ENCODE measurements around the gene RAI1.

The RAI1 gene

GRCh38 chr17:17800504-17801021, 119.3 kb downstream of the RAI1 start:
- no peak overlapping the region for H3K27ac ChIP-seq
- TF ChIP-seq, protein P1, sequence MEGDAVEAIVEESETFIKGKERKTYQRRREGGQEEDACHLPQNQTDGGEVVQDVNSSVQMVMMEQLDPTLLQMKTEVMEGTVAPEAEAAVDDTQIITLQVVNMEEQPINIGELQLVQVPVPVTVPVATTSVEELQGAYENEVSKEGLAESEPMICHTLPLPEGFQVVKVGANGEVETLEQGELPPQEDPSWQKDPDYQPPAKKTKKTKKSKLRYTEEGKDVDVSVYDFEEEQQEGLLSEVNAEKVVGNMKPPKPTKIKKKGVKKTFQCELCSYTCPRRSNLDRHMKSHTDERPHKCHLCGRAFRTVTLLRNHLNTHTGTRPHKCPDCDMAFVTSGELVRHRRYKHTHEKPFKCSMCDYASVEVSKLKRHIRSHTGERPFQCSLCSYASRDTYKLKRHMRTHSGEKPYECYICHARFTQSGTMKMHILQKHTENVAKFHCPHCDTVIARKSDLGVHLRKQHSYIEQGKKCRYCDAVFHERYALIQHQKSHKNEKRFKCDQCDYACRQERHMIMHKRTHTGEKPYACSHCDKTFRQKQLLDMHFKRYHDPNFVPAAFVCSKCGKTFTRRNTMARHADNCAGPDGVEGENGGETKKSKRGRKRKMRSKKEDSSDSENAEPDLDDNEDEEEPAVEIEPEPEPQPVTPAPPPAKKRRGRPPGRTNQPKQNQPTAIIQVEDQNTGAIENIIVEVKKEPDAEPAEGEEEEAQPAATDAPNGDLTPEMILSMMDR (IDR thresholded peaks at IDR 0.05), result no peak
- H3K4me1 ChIP-seq, result peaks cover 0 to 5% (median 0%) of the 10 kb centered on the region in 4 donors
- H3K4me3 ChIP-seq, result no peak overlapping the region
- no peaks in the 10 kb centered on the region for H3K27me3 ChIP-seq
- no peak for DNase-seq
- intact Hi-C loops (cut with DNase I; ENCODE audit: low total_unique reads), result loop anchor here (10.0 kb wide), 1 partner anchor 224 kb away; no protein-coding TSS in a partner anchor
- H3K9me3 ChIP-seq, result no peaks in the 10 kb centered on the region
- H3K36me3 ChIP-seq, result peaks cover 14 to 81% (median 24%) of the 10 kb centered on the region in 3 donors

GRCh38 chr17:17801800-17802481, 120.7 kb downstream of the RAI1 start:
- DNase-seq, result no peak
- Histone ChIP-seq H3K36me3 (peaks cover 8 to 79% (median 11%) of the 10 kb centered on the region in 3 donors), H3K27ac (no peak overlapping the region), H3K4me1 (peaks cover 0 to 5% (median 0%) of the 10 kb centered on the region in 4 donors), H3K9me3 (no peaks in the 10 kb centered on the region), H3K4me3 (no peak overlapping the region), H3K27me3 (no peaks in the 10 kb centered on the region)
- TF ChIP-seq, protein P1 (IDR thresholded peaks at IDR 0.05), result no peak
- intact Hi-C loops (cut with DNase I; ENCODE audit: low total_unique reads), result loop anchor here (10.0 kb wide), 1 partner anchor 223 kb away; no protein-coding TSS in a partner anchor

GRCh38 chr17:17804007-17804406, 122.7 kb downstream of the RAI1 start:
- no peaks in the 10 kb centered on the region for H3K9me3 ChIP-seq
- H3K36me3 ChIP-seq, result peaks cover 0 to 65% (median 8%) of the 10 kb centered on the region in 3 donors
- no peaks in the 10 kb centered on the region for H3K27me3 ChIP-seq
- no peak overlapping the region for H3K27ac ChIP-seq
- peaks cover 0 to 5% (median under 1%) of the 10 kb centered on the region in 4 donors for H3K4me1 ChIP-seq
- TF ChIP-seq, protein P1 (IDR thresholded peaks at IDR 0.05), result no peak
- intact Hi-C loops (cut with DNase I; ENCODE audit: low total_unique reads), result loop anchor here (10.0 kb wide), 1 partner anchor 221 kb away; no protein-coding TSS in a partner anchor
- DNase-seq, result no peak
- no peak overlapping the region for H3K4me3 ChIP-seq

DNA sequence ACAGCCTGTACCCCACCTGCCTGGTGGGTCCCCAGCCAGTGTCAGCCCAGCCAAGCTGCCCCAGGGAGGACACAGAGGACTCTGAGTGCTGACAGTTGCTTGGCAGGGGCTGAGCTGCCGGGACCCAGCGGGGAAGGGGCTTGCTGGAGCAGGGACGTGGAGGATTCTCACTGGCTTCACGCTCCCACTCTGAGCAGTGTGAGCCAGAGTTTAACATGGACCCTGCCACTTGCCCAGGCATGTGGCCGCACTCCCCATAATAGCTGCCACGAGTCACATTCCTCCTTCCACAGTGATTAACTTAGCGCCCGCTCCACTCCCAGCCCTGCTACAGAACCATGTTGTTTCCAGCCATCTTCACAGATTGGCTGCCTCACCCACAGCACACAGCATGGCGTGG, 124.3 kb downstream of the RAI1 start:
- Histone ChIP-seq H3K27ac (no peak overlapping the region), H3K4me3 (no peak overlapping the region), H3K36me3 (peaks cover 0 to 58% (median 8%) of the 10 kb centered on the region in 3 donors), H3K27me3 (no peaks in the 10 kb centered on the region), H3K9me3 (no peaks in the 10 kb centered on the region), H3K4me1 (peaks cover 0 to 15% (median 12%) of the 10 kb centered on the region in 4 donors)
- intact Hi-C loops (cut with DNase I; ENCODE audit: low total_unique reads), result loop anchor here (10.0 kb wide), 1 partner anchor 219 kb away; no protein-coding TSS in a partner anchor
- DNase-seq, result no peak
- TF ChIP-seq, protein P1 (IDR thresholded peaks at IDR 0.05), result no peak

DNA sequence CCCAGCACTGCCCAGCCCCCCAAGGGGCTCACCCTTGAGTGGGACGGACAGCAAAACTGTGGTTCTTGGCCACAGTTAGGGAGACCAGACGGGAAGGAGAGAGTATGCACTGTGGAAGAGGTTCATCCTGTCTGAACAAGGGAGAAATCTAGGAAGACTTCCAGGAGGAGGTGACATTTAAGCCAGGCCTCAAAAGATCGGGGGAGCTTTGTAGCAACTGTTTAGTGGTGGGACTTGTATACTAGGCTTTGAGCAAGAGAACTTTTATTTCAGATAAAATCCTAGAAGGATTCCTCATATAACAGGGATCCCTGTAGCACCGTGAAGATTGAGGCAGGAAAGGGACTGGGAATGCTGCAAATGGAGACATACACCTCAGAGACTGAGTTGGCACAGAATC, 124.8 kb downstream of the RAI1 start:
- Histone ChIP-seq H3K36me3 (peaks cover 0 to 60% (median 8%) of the 10 kb centered on the region in 3 donors), H3K27ac (no peak overlapping the region), H3K9me3 (no peaks in the 10 kb centered on the region), H3K27me3 (no peaks in the 10 kb centered on the region), H3K4me3 (no peak overlapping the region), H3K4me1 (peaks cover 0 to 20% (median 14%) of the 10 kb centered on the region in 4 donors)
- TF ChIP-seq, protein P1 (IDR thresholded peaks at IDR 0.05), result no peak
- no peak for DNase-seq
- intact Hi-C loops (cut with DNase I; ENCODE audit: low total_unique reads), result loop anchor here (10.0 kb wide), 1 partner anchor 219 kb away; no protein-coding TSS in a partner anchor

All from tibial artery (tissue), 4 donors.